Middle frontal gyrus (tissue), 1 donor: ENCODE measurements around the gene ATF7.
"Not testable (repeated sequence)": the region's sequence is repeated elsewhere in the genome, so short reads cannot be mapped to it uniquely, and the experiment has no call there.

Experiments used
- DNase-seq: peaks from one replicate; pipeline ENCODE4 v3.0.0-alpha.2; 2015; ENCODE audit warnings: low spot score; ENCODE audit errors: extremely low spot score

Gene ATF7

GRCh38 chr12:53625946-53626701 lies at the start of gene ATF7:
ATF7 (minus strand) TSS chr12:53626382; CDS start chr12:53601000, 25,382 bp downstream.
- peak; percentile 96 for DNase-seq

GRCh38 chr12:53674977-53675700 lies 49.0 kb upstream of the ATF7 start:
- DNase-seq = no peak

GRCh38 chr12:53670971-53671370 lies 44.8 kb upstream of the ATF7 start:
- no peak for DNase-seq

- DNase-seq = no peak
Measured at GRCh38 chr12:53670308-53670707, 44.1 kb upstream of the ATF7 start.

- no peak for DNase-seq
Measured at GRCh38 chr12:53667080-53667479, 40.9 kb upstream of the ATF7 start.

- DNase-seq = no peak
Measured at GRCh38 chr12:53664936-53665335, 38.8 kb upstream of the ATF7 start.

- no peak for DNase-seq
Measured at GRCh38 chr12:53664191-53664590, 38.0 kb upstream of the ATF7 start.

- no peak for DNase-seq
Measured at GRCh38 chr12:53660041-53660440, 33.9 kb upstream of the ATF7 start.

- DNase-seq = no peak
Measured at GRCh38 chr12:53659571-53659981, 33.4 kb upstream of the ATF7 start.

GRCh38 chr12:53659011-53659551 lies 32.9 kb upstream of the ATF7 start:
- DNase-seq = peak; percentile 71

GRCh38 chr12:53657041-53657440 lies 30.9 kb upstream of the ATF7 start:
- DNase-seq = no peak

GRCh38 chr12:53653595-53653994 lies 27.4 kb upstream of the ATF7 start:
- DNase-seq = no peak

- no peak for DNase-seq
Measured at GRCh38 chr12:53652366-53652765, 26.2 kb upstream of the ATF7 start.

GRCh38 chr12:53651737-53652136 lies 25.6 kb upstream of the ATF7 start:
- no peak for DNase-seq

- not testable (repeated sequence) for DNase-seq
Measured at GRCh38 chr12:53646300-53646699, 20.1 kb upstream of the ATF7 start.

GRCh38 chr12:53645165-53645564 lies 19.0 kb upstream of the ATF7 start:
- DNase-seq = no peak

GRCh38 chr12:53644133-53644532 lies 18.0 kb upstream of the ATF7 start:
- no peak for DNase-seq

GRCh38 chr12:53643232-53643979 lies 17.2 kb upstream of the ATF7 start:
- no peak for DNase-seq

- no peak for DNase-seq
Measured at GRCh38 chr12:53638057-53638456, 11.9 kb upstream of the ATF7 start.

- no peak for DNase-seq
Measured at GRCh38 chr12:53636641-53637040, 10.5 kb upstream of the ATF7 start.

GRCh38 chr12:53635708-53636107 lies 9.5 kb upstream of the ATF7 start:
- DNase-seq = not testable (repeated sequence)

GRCh38 chr12:53631721-53632120 lies 5.5 kb upstream of the ATF7 start:
- no peak for DNase-seq
